ENCODE data around the gene TMEM109. TPM values are rescaled to one million over a fixed set of nuclear protein-coding genes. Genes with fewer than 3 reads are reported as not detected.

TMEM109 gene
- total and polyA plus RNA-seq, 2 of the 13 experiments (the other 11 are each of a cell fraction or from before 2014, with no cell fraction given): 7.7 to 18.0 TPM

GRCh38 chr11:60876168-60876485 lies 37.8 kb upstream of the TMEM109 start:
- FAIRE-seq: no peak
- no peak overlapping the region for H3K4me2 ChIP-seq (ENCODE audit: low read depth, low read length)
- intact Hi-C loops (cut with micrococcal nuclease; ENCODE audit: unreplicated experiment) (no loop called here), in situ Hi-C loops (cut with HindIII; ENCODE audit: extremely low pct_ligation_motif_present, low pct_unique_long_range_greater_than_20kb) (no loop called here)
- H3K4me1 ChIP-seq (ENCODE audit: insufficient read depth, low read length): peaks cover 47% of the 10 kb centered on the region
- H3K27me3 ChIP-seq (ENCODE audit: control insufficient read depth in 1 of 2, insufficient read depth in 2 of 2, low read length in 2 of 2): no peaks in the 10 kb centered on the region
- H3K9ac ChIP-seq (ENCODE audit: insufficient read depth, low read depth, low read length): no peak overlapping the region
- H2AFZ ChIP-seq (ENCODE audit: low read length): no peak overlapping the region
- DNase-seq (ENCODE audit: low spot score): no peak
- no peaks in the 10 kb centered on the region for H3K79me2 ChIP-seq (ENCODE audit: insufficient read depth, low read length)
- 0 out of 2 replicates have a peak, but pooled peaks cover 3% of the 10 kb centered on the region for H4K20me1 ChIP-seq (ENCODE audit: insufficient read depth, low read length)
- peaks cover 0 to 1% of the 10 kb centered on the region in 2 experiments; a peak in 1 of 5 replicates for H3K36me3 ChIP-seq (replicated peaks in 1 of 2; ENCODE audit: control insufficient read depth in 1 of 2, insufficient read depth in 2 of 2, low read length in 2 of 2)
- BruUV-seq (replicated peaks): no TSS peak
- H3K9me3 ChIP-seq (ENCODE audit: low read length): no peaks in the 10 kb centered on the region
- POLR2A ChIA-PET: no interaction called here
- ATAC-seq: no peak
- CTCF ChIA-PET (ENCODE audit: low intra/inter-chr PET ratio, low total read pairs): no interaction called here
- H3K4me3 ChIP-seq (replicated peaks in 1 of 3; ENCODE audit: insufficient read depth in 1 of 3, low read depth in 2 of 3, low read length in 3 of 3): no peak overlapping the region
- no CpG with 5 or more reads among the region's 2 CpGs for WGBS (ENCODE audit: low lambda C conversion rate)
- H3K27ac ChIP-seq (ENCODE audit: extremely low read length, insufficient read depth, low read length): no peak overlapping the region
- TF ChIP-seq ZNF33B (CRISPR knock-in tag; IDR thresholded peaks at IDR 0.05) (no peak), ARID2 (CRISPR knock-in tag; IDR thresholded peaks at IDR 0.05; ENCODE audit: borderline replicate concordance) (no peak), ZNF781 (CRISPR knock-in tag; IDR thresholded peaks at IDR 0.05; ENCODE audit: borderline replicate concordance, not compliant biosample characterization) (no peak), ZMYM2 (CRISPR knock-in tag; IDR thresholded peaks at IDR 0.05) (no peak), MAX (IDR thresholded peaks at IDR 0.05) (no peak), YEATS2 (CRISPR knock-in tag; IDR thresholded peaks at IDR 0.05; ENCODE audit: borderline replicate concordance) (no peak), ETS1 (CRISPR knock-in tag; IDR thresholded peaks at IDR 0.05) (no peak), BRF2 (CRISPR knock-in tag; IDR thresholded peaks at IDR 0.05) (no peak), MXD4 (CRISPR knock-in tag; IDR thresholded peaks at IDR 0.05) (no peak), ZNF777 (CRISPR knock-in tag; IDR thresholded peaks at IDR 0.05) (no peak), ZNF18 (CRISPR knock-in tag; IDR thresholded peaks at IDR 0.05; ENCODE audit: insufficient replicate concordance) (no peak), SRSF9 (IDR thresholded peaks at IDR 0.05; ENCODE audit: borderline replicate concordance, insufficient read depth, low read depth, low read length, poor library complexity, severe bottlenecking) (no peak), ZNF260 (CRISPR knock-in tag; IDR thresholded peaks at IDR 0.05; ENCODE audit: borderline replicate concordance, low read depth) (no peak), ATF7 (IDR thresholded peaks at IDR 0.05) (no peak), ATF7 (CRISPR knock-in tag; IDR thresholded peaks at IDR 0.05) (no peak), ATF6 (CRISPR knock-in tag; conservative IDR thresholded peaks at IDR 0.05) (no peak), ZNF790 (CRISPR knock-in tag; IDR thresholded peaks at IDR 0.05; ENCODE audit: borderline replicate concordance) (no peak)
